GM19035 (cell line): ENCODE data around the gene SMIM22.

Experiments used
- ATAC-seq: cut with Tn5 transposase; IDR thresholded peaks from one replicate; pipeline ENCODE4 v1.9.1; 2021; ENCODE audit not compliant: unreplicated experiment

SMIM22 gene

GRCh38 chr16:4795181-4795827, at the start of gene SMIM22:
SMIM22 (plus strand) TSS chr16:4795369; CDS start chr16:4795735, 366 bp downstream.
- ATAC-seq: no peak

DNA sequence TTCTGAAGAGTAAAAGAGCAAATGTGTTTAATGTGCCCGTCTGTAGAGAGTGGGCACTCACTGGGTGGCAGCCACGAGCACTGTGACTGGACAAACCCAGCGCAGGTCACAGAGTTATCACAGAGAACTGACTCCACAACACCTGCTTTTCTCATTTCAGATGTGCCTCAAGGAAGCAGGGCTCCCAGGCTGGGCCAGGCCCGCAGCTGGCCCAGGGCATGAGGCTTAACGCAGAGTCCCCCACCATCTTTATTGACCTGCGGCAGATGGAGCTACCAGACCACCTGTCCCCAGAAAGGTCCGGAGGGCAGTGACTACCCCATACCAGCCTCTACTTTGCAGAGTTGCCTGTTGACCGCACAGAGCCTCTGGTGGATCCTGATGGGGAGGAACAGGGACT, 49.0 kb upstream of the SMIM22 start:
- ATAC-seq: no peak

- no peak for ATAC-seq
Observed at GRCh38 chr16:4746991-4747574, 48.1 kb upstream of the SMIM22 start.

DNA sequence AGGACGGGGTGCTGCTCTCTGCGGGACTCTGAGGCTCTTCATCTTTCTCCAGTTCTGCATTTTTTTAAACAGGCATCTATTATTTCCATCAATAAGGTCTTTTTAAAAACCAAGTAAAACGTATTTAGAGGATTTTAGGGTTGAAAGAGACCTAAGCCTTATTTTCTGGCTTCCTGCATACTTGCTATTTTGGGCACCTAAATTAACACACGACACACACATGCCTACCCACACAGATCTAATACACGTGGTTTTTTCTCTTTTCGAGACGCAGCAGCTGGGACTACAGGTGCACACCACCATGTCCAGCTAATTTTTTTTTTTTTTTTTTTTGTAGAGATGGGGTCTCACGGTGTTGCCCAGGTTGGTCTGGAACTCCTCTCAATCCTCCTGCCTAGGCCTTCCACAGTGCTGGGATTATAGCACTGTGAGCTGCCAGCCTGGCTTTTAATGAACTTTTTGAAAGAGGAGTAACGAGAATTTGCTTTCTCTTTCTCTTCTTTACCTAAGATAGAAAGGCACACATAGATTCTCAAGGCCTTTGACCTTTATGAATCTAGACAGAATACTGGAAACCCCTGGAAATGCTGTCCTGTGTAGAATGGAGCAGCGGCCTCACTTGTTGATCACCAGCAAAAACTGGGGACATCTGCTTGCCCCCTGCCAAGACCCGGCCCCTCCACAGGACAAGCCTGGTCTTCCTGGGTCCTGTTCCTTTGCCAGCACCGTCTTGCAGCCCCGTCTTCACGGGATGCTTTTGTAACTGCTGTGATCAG, 47.1 kb upstream of the SMIM22 start:
- no peak for ATAC-seq

GRCh38 chr16:4748682-4749411, 46.3 kb upstream of the SMIM22 start:
- ATAC-seq: no peak

DNA sequence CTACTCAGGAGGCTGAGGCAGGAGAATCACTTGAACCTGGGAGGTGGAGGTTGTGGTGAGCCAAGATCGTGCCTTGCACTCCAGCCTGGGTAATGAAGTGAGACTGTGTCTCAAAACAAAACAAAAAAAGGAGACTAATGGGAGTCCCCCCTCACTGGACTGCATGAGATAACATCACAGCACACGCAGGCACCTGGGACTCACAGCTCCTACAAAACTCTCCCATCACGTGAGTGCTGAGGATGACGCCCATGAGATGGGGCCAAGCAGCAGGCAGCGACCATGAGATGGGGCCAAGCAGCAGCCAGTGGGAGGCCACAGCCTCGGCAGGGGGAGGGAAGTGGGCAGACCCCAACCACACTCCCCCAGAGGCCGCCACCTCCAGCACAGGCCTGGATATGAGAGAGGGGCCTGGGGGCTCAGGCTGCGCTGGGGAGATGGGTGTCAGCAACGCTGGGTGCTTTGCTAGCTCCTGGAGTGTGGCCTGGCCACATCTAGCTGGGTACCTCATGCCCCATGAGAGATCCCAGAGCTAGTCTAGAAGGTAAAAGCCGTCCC, 45.4 kb upstream of the SMIM22 start:
- no peak for ATAC-seq

DNA sequence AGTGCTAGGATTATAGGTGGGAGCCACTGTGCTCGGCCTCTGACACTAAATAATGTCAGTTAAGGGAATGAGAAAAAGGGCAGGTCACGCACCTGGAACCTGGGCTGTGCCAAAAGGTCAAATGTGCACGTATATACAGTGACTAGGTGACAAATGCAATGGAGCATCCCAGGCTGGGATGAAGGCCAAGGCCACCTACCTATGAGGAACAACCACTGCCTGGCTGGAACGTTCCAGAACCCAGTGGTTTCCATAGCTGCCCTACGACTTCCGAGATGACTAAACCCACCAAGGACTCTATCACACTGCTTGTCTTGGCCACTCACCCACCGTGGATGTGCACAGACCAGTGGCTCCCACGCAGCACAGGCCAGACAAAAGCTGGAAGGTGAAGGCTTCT, 44.3 kb upstream of the SMIM22 start:
- no peak for ATAC-seq

- ATAC-seq: no peak
Observed at GRCh38 chr16:4752351-4753100, 42.6 kb upstream of the SMIM22 start.

DNA sequence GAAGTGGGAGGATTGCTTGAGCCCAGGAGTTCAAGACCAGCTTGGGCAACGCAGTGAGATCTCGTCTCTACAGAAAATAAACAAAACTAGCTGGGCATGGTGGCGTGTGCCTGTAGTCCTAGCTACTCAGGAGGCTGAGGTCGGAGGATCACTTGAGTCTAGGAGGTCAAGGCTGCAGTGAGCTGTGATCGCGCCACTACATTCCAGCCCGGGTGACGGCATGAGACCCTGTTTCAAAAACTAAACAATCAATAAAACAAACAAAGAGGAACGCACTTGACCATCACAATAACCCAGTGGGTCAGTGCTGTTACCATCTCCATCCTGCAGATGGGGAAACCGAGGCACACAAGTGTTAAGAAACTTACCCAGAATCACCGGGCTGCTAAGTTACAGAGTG, 41.9 kb upstream of the SMIM22 start:
- ATAC-seq: no peak

DNA sequence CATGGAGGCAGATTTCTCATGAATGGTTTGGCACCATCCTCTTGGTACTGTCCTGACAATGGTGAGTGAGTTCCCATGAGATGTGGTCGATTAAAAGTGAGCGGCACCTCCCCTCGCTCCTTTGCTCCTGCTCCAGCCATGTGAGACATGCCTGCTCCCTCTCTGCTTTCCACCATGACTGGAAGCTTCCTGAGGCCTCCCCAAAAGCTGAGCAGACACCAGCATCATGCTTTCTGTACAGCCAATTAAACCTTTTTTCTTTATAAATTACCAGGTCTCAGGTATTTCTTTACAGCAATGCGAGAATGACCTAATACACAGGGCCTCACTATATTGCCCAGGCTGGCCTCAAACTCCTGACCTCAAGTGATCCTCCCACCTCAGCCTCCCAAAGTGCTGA, 40.3 kb upstream of the SMIM22 start:
- no peak for ATAC-seq

- no peak for ATAC-seq
Observed at GRCh38 chr16:4755687-4756086, 39.5 kb upstream of the SMIM22 start.

- no peak for ATAC-seq
Observed at GRCh38 chr16:4760221-4760910, 34.8 kb upstream of the SMIM22 start.

DNA sequence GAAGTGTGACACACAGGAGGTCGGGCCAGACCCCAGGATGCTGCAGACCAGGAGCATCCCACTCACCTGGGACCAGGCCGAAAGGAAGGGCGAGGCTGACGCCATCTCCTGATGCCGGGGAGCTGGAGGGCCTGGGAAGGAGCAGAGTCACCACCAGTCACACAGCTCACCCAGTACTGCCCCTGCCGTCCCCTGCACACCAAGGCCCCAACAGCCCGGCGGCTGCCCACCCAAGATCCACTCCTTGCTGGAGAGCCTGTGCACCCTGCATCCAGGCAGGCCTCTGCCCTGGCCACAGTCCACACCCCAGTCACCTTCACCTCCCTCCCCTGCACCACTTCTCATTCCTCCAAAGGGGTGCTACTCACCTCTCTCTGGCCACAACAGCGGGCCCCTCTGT, 33.0 kb upstream of the SMIM22 start:
- ATAC-seq: no peak

GRCh38 chr16:4763791-4764190, 31.4 kb upstream of the SMIM22 start:
- ATAC-seq: no peak

GRCh38 chr16:4765511-4766474, 29.4 kb upstream of the SMIM22 start:
- ATAC-seq: no peak

- ATAC-seq: peak; percentile 85
Observed at GRCh38 chr16:4766875-4767628, 28.1 kb upstream of the SMIM22 start, which contains the start of gene ZNF500. ZNF500 (minus strand) TSS chr16:4767162; CDS start chr16:4765978, 1,184 bp downstream.

DNA sequence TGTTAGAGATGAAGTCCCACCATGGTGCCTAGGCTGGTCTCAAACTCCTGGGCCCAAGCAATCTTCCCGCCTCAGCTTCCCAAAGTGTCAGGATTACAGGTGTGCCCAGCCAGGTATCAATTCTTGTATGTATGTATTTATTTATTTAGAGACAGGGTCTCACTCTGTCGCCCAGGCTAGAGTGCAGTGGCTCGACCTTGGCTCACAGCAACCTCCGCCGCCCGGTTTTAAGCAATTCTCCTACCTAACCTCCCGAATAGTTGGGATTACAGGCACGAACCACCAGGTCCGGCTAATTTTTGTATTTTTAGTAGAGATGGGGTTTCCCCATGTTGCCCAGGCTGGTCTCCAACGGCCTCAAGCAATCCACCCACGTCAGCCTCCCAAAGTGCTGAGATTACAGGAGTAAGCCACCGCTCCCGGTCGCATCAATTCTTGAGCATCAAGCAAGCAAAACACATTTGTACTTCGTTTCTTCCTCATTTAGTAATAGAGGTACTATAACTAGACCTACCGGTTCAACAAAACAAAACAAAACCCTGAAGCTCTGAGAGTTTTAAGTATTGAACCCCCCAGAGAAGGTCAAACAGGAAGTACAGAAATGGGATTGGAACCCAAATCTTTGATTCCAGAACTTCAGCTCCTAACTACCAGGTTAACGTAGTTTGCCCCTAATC, 27.2 kb upstream of the SMIM22 start:
- peak; percentile 6 for ATAC-seq
